Gastroesophageal sphincter (tissue), 4 donors: ENCODE data around the gene PPFIBP1. TPM values are rescaled to one million over a fixed set of nuclear protein-coding genes. Genes with fewer than 3 reads are reported as not detected.
"Not testable (repeated sequence)": the region's sequence is repeated elsewhere in the genome, so short reads cannot be mapped to it uniquely, and the experiment has no call there.

Source experiments
- ATAC-seq: fragments of 150-250 bp; one replicate; pipeline ENCODE4 v1.9.1; 2016; ENCODE audit warnings: mild to moderate bottlenecking, moderate library complexity
- H3K27ac ChIP-seq, 4 donors: fragments of 200-600 bp; sonication (generic) in 3 of 4; 1 replicate in 3 of 4; 2 replicates in 1 of 4; pipeline ENCODE4 v1.5.1; 2016 to 2019
- H3K27me3 ChIP-seq: fragments of 200-600 bp; sonication (generic); one replicate; pipeline ENCODE4 v1.5.1; 2019
- H3K36me3 ChIP-seq, 2 donors: fragments of 200-600 bp; sonication (generic); one replicate each; pipeline ENCODE4 v1.5.1; 2019; ENCODE audit warnings: control low read depth in 1 of 2
- H3K4me1 ChIP-seq, 3 donors: fragments of 200-600 bp; sonication (generic); 1 replicate in 2 of 3; 2 replicates in 1 of 3; pipeline ENCODE4 v1.5.1; 2016 to 2019; ENCODE audit warnings: control low read depth in 2 of 3
- H3K4me3 ChIP-seq, 2 donors: fragments of 200-600 bp; sonication (generic); one replicate each; pipeline ENCODE4 v1.5.1; 2019; ENCODE audit warnings: mild to moderate bottlenecking in 1 of 2, moderate library complexity in 1 of 2
- H3K9me3 ChIP-seq, 3 donors: fragments of 200-600 bp; sonication (generic); one replicate each; pipeline ENCODE4 v1.5.1; 2017 to 2019; ENCODE audit warnings: control low read depth in 2 of 3
- EP300 ChIP-seq: sonication (generic); formaldehyde crosslinking; IDR thresholded peaks from one replicate; pipeline ENCODE4 v1.6.1; 2017; ENCODE audit warnings: antibody characterized with exemption, mild to moderate bottlenecking
- POLR2A ChIP-seq, 2 donors: fragments of 450-650 bp; IDR thresholded peaks; one replicate each; pipeline ENCODE4 v1.6.1; 2017; ENCODE audit warnings: antibody characterized with exemption in 2 of 2, mild to moderate bottlenecking in 2 of 2, moderate library complexity in 1 of 2
- POLR2AphosphoS5 ChIP-seq: sonication (generic); formaldehyde crosslinking; IDR thresholded peaks from one replicate; pipeline ENCODE4 v1.6.1; 2017; ENCODE audit warnings: antibody characterized with exemption
- WGBS, 2 donors: methylation state at CpG; one replicate each; pipeline ENCODE4 v1.1.5; 2018; ENCODE audit warnings: low coverage in 1 of 2; 5-methylcytosine and 5-hydroxymethylcytosine counted together
- total RNA-seq, 4 donors: library from RNA; depleted of rRNA; stranded (reverse); fragments of >200 nt; gene quantifications; one replicate each; pipeline ENCODE4 v1.1.0, GENCODE V29; 2016
- TF ChIP-seq, protein P1 (sequence below), 4 experiments: fragments of 200-600 bp in 2 of 4; fragments of 450-650 bp in 2 of 4; sonication (generic) in 1 of 4; IDR thresholded peaks; one replicate each; pipeline ENCODE4 v1.5.1; 2017 to 2019; ENCODE audit warnings: antibody characterized with exemption in 4 of 4, mild to moderate bottlenecking in 2 of 4, moderate library complexity in 2 of 4

The PPFIBP1 gene
- total RNA-seq, 4 donors from 2014 or later: 70.7 to 78.7 (median 72.5) TPM

DNA sequence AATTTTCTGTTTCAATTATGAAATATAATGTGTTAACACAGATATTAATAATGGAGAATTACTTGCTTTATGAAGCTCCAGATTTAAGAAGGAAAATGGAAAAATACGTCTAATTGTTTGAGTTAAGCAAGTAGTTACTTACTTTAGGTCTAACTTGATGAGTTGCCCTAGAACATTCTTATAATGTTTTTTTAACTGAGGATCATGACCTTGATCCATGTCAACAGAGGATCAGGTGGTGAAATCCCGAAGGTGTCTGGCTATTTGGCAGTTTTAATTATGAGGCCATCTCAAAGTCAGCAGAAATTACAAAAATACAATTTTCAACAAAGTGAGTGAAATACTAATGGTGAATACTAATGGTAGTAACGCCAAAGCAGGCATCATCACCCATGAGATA lies 115.3 kb downstream of the PPFIBP1 start:
- TF ChIP-seq, protein P1, sequence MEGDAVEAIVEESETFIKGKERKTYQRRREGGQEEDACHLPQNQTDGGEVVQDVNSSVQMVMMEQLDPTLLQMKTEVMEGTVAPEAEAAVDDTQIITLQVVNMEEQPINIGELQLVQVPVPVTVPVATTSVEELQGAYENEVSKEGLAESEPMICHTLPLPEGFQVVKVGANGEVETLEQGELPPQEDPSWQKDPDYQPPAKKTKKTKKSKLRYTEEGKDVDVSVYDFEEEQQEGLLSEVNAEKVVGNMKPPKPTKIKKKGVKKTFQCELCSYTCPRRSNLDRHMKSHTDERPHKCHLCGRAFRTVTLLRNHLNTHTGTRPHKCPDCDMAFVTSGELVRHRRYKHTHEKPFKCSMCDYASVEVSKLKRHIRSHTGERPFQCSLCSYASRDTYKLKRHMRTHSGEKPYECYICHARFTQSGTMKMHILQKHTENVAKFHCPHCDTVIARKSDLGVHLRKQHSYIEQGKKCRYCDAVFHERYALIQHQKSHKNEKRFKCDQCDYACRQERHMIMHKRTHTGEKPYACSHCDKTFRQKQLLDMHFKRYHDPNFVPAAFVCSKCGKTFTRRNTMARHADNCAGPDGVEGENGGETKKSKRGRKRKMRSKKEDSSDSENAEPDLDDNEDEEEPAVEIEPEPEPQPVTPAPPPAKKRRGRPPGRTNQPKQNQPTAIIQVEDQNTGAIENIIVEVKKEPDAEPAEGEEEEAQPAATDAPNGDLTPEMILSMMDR (IDR thresholded peaks at IDR 0.05): no peak
- TF ChIP-seq POLR2AphosphoS5 (no peak), POLR2A (IDR thresholded peaks at IDR 0.05) (no peak), EP300 (no peak)
- Histone ChIP-seq H3K4me3 (no peak overlapping the region), H3K27me3 (no peaks in the 10 kb centered on the region), H3K9me3 (no peaks in the 10 kb centered on the region), H3K27ac (no peak overlapping the region), H3K4me1 (peaks cover 0 to under 1% (median 0%) of the 10 kb centered on the region in 3 donors), H3K36me3 (peaks cover 0 to 7% of the 10 kb centered on the region in 2 donors)
- ATAC-seq: no peak
- WGBS, 2 donors: 66 to 89% methylated on average over 3 of the region's 3 CpGs

DNA sequence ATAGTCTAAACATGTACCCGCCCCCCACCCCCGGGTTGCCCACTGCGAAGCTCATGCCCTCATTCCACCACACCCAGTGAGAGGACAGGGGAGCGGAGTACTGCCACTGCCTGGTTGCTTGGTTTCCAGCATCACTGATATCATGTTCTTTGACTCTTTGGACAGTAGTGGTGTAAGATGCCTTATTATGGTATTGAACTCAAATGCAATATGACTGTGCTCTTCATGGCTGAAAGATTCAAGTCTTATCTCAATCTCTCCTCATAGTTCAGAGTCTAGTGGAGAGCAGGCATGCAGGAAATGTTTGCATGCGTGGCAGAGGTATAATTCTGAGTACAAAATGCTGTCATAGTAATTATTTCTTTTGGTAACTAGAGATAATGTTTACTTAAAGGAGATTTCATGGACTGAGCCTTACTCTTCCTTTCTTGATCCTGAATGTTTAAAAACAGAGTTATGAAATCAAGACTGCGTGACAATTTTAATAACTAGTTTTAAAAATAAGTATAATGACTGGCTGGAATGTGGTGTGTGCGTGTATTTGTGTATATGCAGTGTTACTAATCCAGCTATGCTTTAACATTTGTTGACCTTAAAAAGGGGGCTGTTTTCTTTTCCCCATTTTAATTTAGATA lies 116.7 kb downstream of the PPFIBP1 start:
- not testable (repeated sequence) for H3K27ac ChIP-seq, H3K4me1 ChIP-seq, H3K9me3 ChIP-seq, H3K36me3 ChIP-seq, H3K27me3 ChIP-seq, ATAC-seq, H3K4me3 ChIP-seq
- 69 to 84% methylated on average over 3 to 6 of the region's 7 CpGs for WGBS, 2 donors

DNA sequence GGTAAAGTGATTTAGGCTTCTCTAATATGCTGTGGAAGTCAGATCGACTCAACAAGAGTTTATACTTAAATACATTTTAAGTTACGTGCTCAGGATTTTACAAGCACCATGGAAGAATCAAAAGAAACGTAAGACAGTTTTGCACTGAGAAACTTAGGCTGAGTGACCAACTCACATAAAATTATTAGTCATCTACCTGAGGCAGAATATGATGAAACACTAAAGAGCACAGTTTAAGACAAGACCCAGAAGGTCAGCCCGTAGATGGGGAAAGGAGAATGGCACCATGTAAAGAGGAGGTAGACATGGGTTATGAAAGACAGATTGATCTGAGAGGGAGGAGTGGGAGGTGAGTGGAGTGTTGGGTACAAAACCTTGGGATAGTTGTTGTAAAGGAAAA lies 118.4 kb downstream of the PPFIBP1 start:
- not testable (repeated sequence) for H3K27ac ChIP-seq, ATAC-seq, H3K4me3 ChIP-seq, H3K4me1 ChIP-seq, H3K9me3 ChIP-seq, H3K27me3 ChIP-seq
- peaks cover 0 to 19% of the 10 kb centered on the region in 2 donors for H3K36me3 ChIP-seq
- WGBS, 2 donors: 96 to 98% methylated on average over 4 of the region's 4 CpGs

DNA sequence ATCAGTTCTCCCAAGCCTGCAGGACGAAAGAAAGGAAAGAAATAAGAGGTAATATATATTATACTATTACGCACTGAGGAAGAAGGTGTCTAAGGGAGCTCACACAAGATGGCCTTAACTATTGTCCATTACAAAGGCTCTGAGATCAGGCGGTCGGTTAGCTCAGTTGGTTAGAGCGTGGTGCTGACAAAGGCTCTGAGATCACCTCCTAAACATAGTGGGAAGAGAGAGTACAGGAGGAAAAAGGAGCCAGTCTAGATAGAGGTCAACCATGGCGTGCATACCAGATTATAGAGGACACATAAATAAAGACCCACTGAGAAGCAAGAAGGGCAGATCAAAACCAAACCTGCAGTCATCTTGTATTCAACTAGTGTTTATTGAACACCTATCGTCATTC lies 118.9 kb downstream of the PPFIBP1 start:
- ATAC-seq, H3K4me1 ChIP-seq, H3K4me3 ChIP-seq, H3K27me3 ChIP-seq, H3K9me3 ChIP-seq, H3K27ac ChIP-seq: not testable (repeated sequence)
- 98 to 100% methylated on average over 2 to 5 of the region's 7 CpGs for WGBS, 2 donors
- peaks cover 0 to 24% of the 10 kb centered on the region in 2 donors for H3K36me3 ChIP-seq

DNA sequence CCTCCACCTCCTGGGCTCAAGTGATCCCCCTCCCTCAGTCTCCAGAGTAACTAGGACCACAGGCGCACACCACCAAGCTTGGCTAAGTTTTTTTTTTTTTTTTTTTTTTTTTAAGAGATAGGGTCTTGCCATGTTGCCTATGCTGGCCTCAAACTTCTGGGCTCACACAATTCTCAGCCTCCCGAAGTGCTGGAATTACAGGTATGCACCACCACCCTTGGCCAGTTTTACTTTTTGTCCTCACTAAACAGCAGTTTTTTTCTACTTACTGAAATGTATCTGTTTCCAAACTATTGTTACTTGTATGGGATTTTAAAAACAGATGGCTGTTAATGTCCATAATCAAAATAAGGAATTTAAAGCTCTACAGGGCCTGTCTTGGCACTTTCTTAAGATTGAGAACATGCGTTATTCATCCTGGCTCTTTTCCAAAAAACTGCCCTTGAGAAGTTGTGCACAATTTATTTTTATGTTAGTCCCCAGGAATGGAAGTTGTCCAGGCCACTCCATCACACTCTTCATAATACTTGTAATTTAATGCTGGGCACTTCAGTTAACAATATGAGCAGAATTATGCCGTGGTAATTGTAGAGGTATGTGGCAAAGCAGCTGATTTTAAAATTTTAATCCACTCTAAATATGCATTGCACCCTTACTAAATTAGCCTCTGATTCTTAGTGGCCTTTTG lies 120.3 kb downstream of the PPFIBP1 start:
- Histone ChIP-seq H3K9me3 (no peaks in the 10 kb centered on the region), H3K4me1 (peaks cover 0 to 9% (median 0%) of the 10 kb centered on the region in 3 donors), H3K36me3 (peaks cover 0 to 38% of the 10 kb centered on the region in 2 donors), H3K27ac (no peak overlapping the region), H3K4me3 (no peak overlapping the region), H3K27me3 (no peaks in the 10 kb centered on the region)
- ATAC-seq: no peak
- WGBS, 2 donors: 25 to 30% methylated on average over 1 to 4 of the region's 4 CpGs
- TF ChIP-seq, protein P1 (IDR thresholded peaks at IDR 0.05): no peak
- TF ChIP-seq EP300: no peak
- TF ChIP-seq POLR2AphosphoS5: no peak
- no peak for TF ChIP-seq POLR2A (IDR thresholded peaks at IDR 0.05)

DNA sequence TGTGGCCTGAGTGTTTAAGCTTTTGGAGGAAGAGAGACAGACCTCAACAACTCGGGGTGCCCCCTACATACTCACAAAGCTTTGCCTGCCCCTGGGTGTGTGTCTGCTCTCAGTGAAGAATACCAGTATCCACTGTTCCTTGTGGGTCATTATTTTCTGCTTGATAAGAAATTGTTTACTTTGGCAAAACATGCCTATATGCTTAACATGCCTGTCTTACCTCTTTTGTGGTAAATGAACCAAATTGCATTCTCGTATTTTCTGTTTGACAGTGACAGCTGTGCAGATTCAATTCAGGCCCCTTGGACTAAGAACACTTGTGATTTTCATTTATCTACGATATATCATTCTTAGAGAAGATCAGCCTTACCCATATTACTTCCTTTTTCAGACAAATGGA lies 121.7 kb downstream of the PPFIBP1 start:
- Histone ChIP-seq H3K9me3 (no peaks in the 10 kb centered on the region), H3K4me3 (no peak overlapping the region), H3K36me3 (peaks cover 0 to 51% of the 10 kb centered on the region in 2 donors), H3K27me3 (no peaks in the 10 kb centered on the region), H3K27ac (no peak overlapping the region), H3K4me1 (peaks cover 0 to 9% (median 0%) of the 10 kb centered on the region in 3 donors)
- WGBS, 2 donors: 76 to 92% methylated on average over 3 of the region's 3 CpGs
- no peak for ATAC-seq
- TF ChIP-seq EP300: no peak
- TF ChIP-seq, protein P1 (IDR thresholded peaks at IDR 0.05): no peak
- no peak for TF ChIP-seq POLR2AphosphoS5
- TF ChIP-seq POLR2A (IDR thresholded peaks at IDR 0.05): no peak
